Astrocyte (in vitro differentiated cells and primary cell): ENCODE data around the gene RHPN2.

Experiments
- CTCF ChIP-seq: IDR thresholded peaks from 2 replicates; pipeline ENCODE4 v1.5.1; 2011; ENCODE audit warnings: low read depth, mild to moderate bottlenecking, inconsistent platforms, low read length, moderate library complexity; ENCODE audit not compliant: insufficient read depth
- EZH2 ChIP-seq: IDR thresholded peaks from 2 replicates; pipeline ENCODE4 v1.6.1; 2012; ENCODE audit warnings: mild to moderate bottlenecking, low read length, inconsistent platforms; ENCODE audit not compliant: insufficient read depth

- TF ChIP-seq CTCF (peak; percentile 88), EZH2 (no peak)
Measured at GRCh38 chr19:32976223-32976805, 88.4 kb downstream of the RHPN2 start.
